Measurements from ENCODE around the gene THUMPD3.

DNA sequence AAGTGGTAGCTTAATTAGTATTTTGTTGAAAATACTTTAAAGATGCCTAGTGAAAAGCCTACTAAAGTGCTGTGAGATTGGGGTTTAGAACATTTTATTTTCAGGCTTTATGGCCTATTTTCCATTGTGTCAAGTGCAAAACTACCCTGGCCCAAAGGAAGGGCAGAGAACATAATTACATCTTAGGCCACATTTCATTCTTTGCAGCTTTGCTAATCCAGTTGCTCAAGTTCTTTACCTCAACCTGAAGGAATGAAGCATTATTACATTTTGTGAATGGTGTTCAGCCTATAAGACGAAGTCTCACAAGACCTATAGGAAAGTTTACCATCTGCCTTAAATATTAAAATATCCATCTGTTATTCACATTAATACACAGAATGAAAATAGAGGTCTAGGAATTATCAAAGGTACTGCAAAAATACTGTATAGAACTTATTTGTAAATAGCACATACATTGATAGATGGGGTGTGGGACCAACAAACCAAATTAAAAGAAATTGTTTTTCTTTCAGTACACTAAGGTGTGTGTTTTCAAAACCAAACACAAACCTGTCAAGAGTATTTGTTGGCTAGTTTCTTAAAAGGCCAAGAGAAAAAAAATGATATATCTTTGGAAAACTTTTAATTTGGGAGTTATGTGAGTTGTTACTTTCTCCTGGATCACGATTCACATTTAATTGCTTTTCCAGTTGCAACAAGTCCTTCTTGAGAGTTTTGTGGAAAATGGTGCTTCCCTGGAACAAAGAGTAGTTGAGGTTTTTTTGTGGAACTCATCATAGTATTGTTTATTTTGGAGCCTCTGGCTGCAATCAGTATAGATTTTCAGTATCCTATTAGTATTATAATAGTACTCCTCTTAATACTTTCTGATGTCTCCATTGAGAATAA lies 22.6 kb downstream of the THUMPD3 start:
- TF ChIP-seq FOXM1 (IDR thresholded peaks at IDR 0.05; ENCODE audit: borderline replicate concordance) = no peak
- TF ChIP-seq FOXA1 (IDR thresholded peaks at IDR 0.05) = no peak
- TF ChIP-seq ZNF384 (IDR thresholded peaks at IDR 0.05) = no peak
